Measurements from ENCODE around the gene MAN1A1. TPM values are rescaled to one million over a fixed set of nuclear protein-coding genes. Genes with fewer than 3 reads are reported as not detected.
A peak's percentile ranks its signal among the peaks of the same experiment; 100 is the strongest.

MAN1A1 gene
- total and polyA plus RNA-seq, 2 of the 8 experiments (the other 6 are each of a cell fraction or from before 2014, with no cell fraction given): 1.8 to 5.4 TPM

DNA sequence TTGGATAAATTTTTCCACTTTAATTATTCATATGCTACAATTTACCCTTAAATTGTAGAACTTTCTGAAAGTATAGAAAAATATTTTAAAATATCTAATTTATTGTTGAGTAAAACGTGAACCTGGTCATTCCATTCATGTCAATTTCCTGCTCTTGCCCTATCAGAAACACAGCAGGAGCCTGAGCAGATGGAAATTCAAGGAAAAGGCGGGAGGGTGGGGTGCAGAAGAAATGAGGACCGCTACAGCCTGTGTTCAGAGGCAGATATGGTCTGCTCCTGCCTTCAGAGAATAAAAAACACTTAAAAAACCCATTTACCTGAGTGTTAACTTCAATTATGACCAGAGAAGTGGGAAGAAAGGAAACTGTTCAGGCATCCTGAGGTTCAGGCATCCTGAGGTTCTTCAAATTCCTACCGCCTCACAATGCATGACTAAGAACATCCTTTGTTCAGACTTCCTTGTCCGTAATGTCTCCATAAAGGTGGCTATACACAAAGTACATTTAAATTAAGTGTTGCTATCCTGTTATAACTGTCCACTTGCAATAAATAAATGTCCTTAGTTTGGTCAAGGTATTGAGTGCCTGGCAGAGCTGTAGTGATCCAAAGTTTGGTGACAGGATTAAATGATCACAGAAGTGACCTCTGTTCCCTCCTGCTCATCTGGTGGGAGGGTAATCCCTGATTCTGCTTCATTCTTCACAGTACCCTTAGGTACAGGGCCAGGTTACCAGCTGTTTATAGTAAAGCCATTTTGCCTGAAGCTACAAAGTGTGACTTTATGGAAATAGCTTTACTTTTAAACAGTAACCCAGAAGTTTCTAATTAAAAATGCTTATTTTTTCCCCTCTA, 109.1 kb downstream of the MAN1A1 start:
- Histone ChIP-seq H2AFZ (ENCODE audit: low read length) (no peak overlapping the region), H3K9me3 (ENCODE audit: insufficient read depth in 2 of 2, low read depth in 1 of 2, low read length in 1 of 2) (no peaks in the 10 kb centered on the region), H3K27ac (ENCODE audit: low read depth, low read length) (no peak overlapping the region), H2BK20ac (ENCODE audit: low read length) (no peak overlapping the region; the same call in 1 of the 2 replicates), H3K27me3 (replicated peaks in 1 of 4; ENCODE audit: control insufficient read depth in 3 of 4, extremely low read depth in 1 of 4, insufficient read depth in 3 of 4, low read length in 3 of 4) (no peaks in the 10 kb centered on the region), H3K79me1 (ENCODE audit: low read depth, low read length) (no peaks in the 10 kb centered on the region), H2BK5ac (ENCODE audit: low read depth, low read length) (no peak overlapping the region), H4K8ac (ENCODE audit: extremely low read depth, insufficient read depth, low read length) (no peak overlapping the region), H3K4ac (replicated peaks; ENCODE audit: insufficient read length, low read depth, low read length) (no peak overlapping the region), H3K36me3 (ENCODE audit: control insufficient read depth in 2 of 4, insufficient read depth in 4 of 4, low read length in 3 of 4) (no peaks in the 10 kb centered on the region; a peak in 1 of 8 replicates), H3K18ac (ENCODE audit: extremely low read depth, low read length) (no peak overlapping the region), H3K4me3 (ENCODE audit: extremely low read depth in 1 of 4, insufficient read depth in 2 of 4, low read depth in 3 of 4, low read length in 4 of 4) (no peak overlapping the region), H3K23me2 (ENCODE audit: low read depth, low read length) (peaks cover 1% of the 10 kb centered on the region; the same call in 1 of the 2 replicates), H4K91ac (replicated peaks; ENCODE audit: insufficient read length, low read length) (no peak overlapping the region), H2AK5ac (ENCODE audit: low read depth, low read length) (no peak overlapping the region), H3K9ac (replicated peaks in 1 of 4; ENCODE audit: extremely low read depth in 1 of 4, low read depth in 3 of 4, low read length in 3 of 4) (no peak overlapping the region), H3K4me1 (replicated peaks in 1 of 4; ENCODE audit: control insufficient read depth in 3 of 4, insufficient read depth in 4 of 4, low read length in 3 of 4) (peaks cover 0 to 3% (median 1%) of the 10 kb centered on the region in 4 experiments; a peak in 3 of 7 replicates), H2BK120ac (replicated peaks; ENCODE audit: low read depth, low read length) (no peak overlapping the region), H3K79me2 (ENCODE audit: control insufficient read depth in 1 of 2, insufficient read depth in 2 of 2, low read length in 2 of 2) (no peaks in the 10 kb centered on the region), H2BK15ac (ENCODE audit: low read length) (no peak overlapping the region), H2BK12ac (ENCODE audit: low read depth, low read length) (no peak overlapping the region), H3K4me2 (ENCODE audit: insufficient read depth in 1 of 2, low read depth in 2 of 2, low read length in 2 of 2) (no peak overlapping the region; a peak in 1 of 4 replicates), H3K56ac (replicated peaks; ENCODE audit: insufficient read length, low read depth, low read length) (no peak overlapping the region), H3K14ac (ENCODE audit: insufficient read length) (no peak overlapping the region), H4K5ac (ENCODE audit: insufficient read length, low read depth, low read length) (no peak overlapping the region), H3K23ac (ENCODE audit: insufficient read length) (no peak overlapping the region), H4K20me1 (replicated peaks in 1 of 2; ENCODE audit: control insufficient read depth in 1 of 2, insufficient read depth in 2 of 2, low read length in 2 of 2) (no peaks in the 10 kb centered on the region)
- CTCF ChIA-PET (ENCODE audit: partially characterized antibody): interaction anchor here (0.6 to 0.7 kb wide), 2 partner anchors 10 to 122 kb away, joined by 3 read pairs; no protein-coding TSS in a partner anchor
- WGBS, 2 experiments (ENCODE audit: extremely low coverage in 1 of 2, insufficient coverage in 1 of 2, insufficient read length in 1 of 2, insufficient replicate concordance in 2 of 2, low coverage in 1 of 2, low lambda C conversion rate in 2 of 2, missing lambda C conversion rate in 1 of 2): 54% methylated on average over 5 of the region's 5 CpGs; no CpG with 5 or more reads in 1 of the 2 experiments
- peak in 1 of 2 experiments; percentile 9 for DNase-seq (ENCODE audit: low read depth in 1 of 2, low spot score in 2 of 2)
- POLR2A ChIA-PET (ENCODE audit: partially characterized antibody): no interaction called here
- TF ChIP-seq, protein P1, sequence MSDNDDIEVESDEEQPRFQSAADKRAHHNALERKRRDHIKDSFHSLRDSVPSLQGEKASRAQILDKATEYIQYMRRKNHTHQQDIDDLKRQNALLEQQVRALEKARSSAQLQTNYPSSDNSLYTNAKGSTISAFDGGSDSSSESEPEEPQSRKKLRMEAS (IDR thresholded peaks at IDR 0.05): peak; percentile 24; the same call in 1 of the 2 replicates
- TF ChIP-seq CTBP2 (IDR thresholded peaks at IDR 0.05; ENCODE audit: borderline replicate concordance, insufficient read depth, insufficient read length, low read length) (no peak), TEAD4 (IDR thresholded peaks at IDR 0.05; ENCODE audit: low read depth, low read length) (peak; percentile 35; the same call in 1 of the 2 replicates), POLR2AphosphoS5 (IDR thresholded peaks at IDR 0.05; ENCODE audit: low read depth, low read length) (no peak), ASH2L (IDR thresholded peaks at IDR 0.05; ENCODE audit: low read length) (no peak), E2F6 (IDR thresholded peaks at IDR 0.05) (peak; percentile 70)
- no peak for FAIRE-seq
